Fibroblast of lung (primary cell): ENCODE data around the gene CCDC85A. TPM values are rescaled to one million over a fixed set of nuclear protein-coding genes. Genes with fewer than 3 reads are reported as not detected.

ENCODE experiments used
- DNase-seq, 2 donors: peaks; one replicate each; pipeline versions ENCODE4 v3.0.0 to v3.0.0-alpha.2; 2010; ENCODE audit warnings: low read depth in 2 of 2
- H2AFZ ChIP-seq: 2 replicates; pipeline ENCODE4 v1.5.1; 2012; ENCODE audit warnings: low read length, control low read depth, inconsistent platforms
- H3K27ac ChIP-seq: 2 replicates; pipeline ENCODE4 v1.5.1; 2011; ENCODE audit warnings: low read length, control low read depth; ENCODE audit not compliant: insufficient read depth
- H3K27me3 ChIP-seq: 2 replicates; pipeline ENCODE4 v1.5.1; 2011; ENCODE audit warnings: mild to moderate bottlenecking, low read length; ENCODE audit not compliant: control insufficient read depth, insufficient read depth
- H3K36me3 ChIP-seq: 2 replicates; pipeline ENCODE4 v1.5.1; 2011; ENCODE audit warnings: low read length; ENCODE audit not compliant: control insufficient read depth, insufficient read depth
- H3K4me1 ChIP-seq: 2 replicates; pipeline ENCODE4 v1.5.1; 2011; ENCODE audit warnings: low read length; ENCODE audit not compliant: control insufficient read depth, insufficient read depth; ENCODE audit errors: extremely low read depth
- H3K4me2 ChIP-seq: 2 replicates; pipeline ENCODE4 v1.5.1; 2011; ENCODE audit warnings: low read length, control low read depth; ENCODE audit not compliant: insufficient read depth; ENCODE audit errors: extremely low read depth
- H3K4me3 ChIP-seq, 4 experiments: fragments of 200-600 bp in 1 of 4; sonication (generic) in 1 of 4; replicated peaks in 1 of 4; 2 replicates each; pipeline ENCODE4 v1.5.1; 2011 to 2016; ENCODE audit warnings: low read length in 4 of 4, low read depth in 3 of 4, mild to moderate bottlenecking in 3 of 4, control low read depth in 2 of 4, inconsistent platforms in 1 of 4, mixed read lengths in 1 of 4; ENCODE audit not compliant: insufficient read depth in 1 of 4; ENCODE audit errors: control extremely low read depth in 1 of 4
- H3K79me2 ChIP-seq: 2 replicates; pipeline ENCODE4 v1.5.1; 2012; ENCODE audit warnings: mild to moderate bottlenecking, low read length, inconsistent platforms; ENCODE audit not compliant: control insufficient read depth, insufficient read depth
- H3K9ac ChIP-seq: 2 replicates; pipeline ENCODE4 v1.5.1; 2011; ENCODE audit warnings: mild to moderate bottlenecking, low read length, control low read depth; ENCODE audit not compliant: insufficient read depth
- H3K9me3 ChIP-seq: 2 replicates; pipeline ENCODE4 v1.5.1; 2012; ENCODE audit warnings: low read depth, low read length; ENCODE audit not compliant: control insufficient read depth, insufficient read depth
- H4K20me1 ChIP-seq: 2 replicates; pipeline ENCODE4 v1.5.1; 2011; ENCODE audit warnings: low read length; ENCODE audit not compliant: control insufficient read depth, insufficient read depth; ENCODE audit errors: extremely low read depth
- CTCF ChIP-seq, 2 donors: IDR thresholded peaks in 1 of 2; conservative IDR thresholded peaks in 1 of 2; 1 replicate in 1 of 2; 2 replicates in 1 of 2; pipeline ENCODE4 v1.5.1; 2011 to 2012; ENCODE audit warnings: low read length in 2 of 2, control low read depth in 1 of 2, inconsistent platforms in 1 of 2, low read depth in 1 of 2, mild to moderate bottlenecking in 1 of 2
- EZH2 ChIP-seq: IDR thresholded peaks from 2 replicates; pipeline ENCODE4 v1.5.1; 2012; ENCODE audit warnings: low read length, control low read depth, mild to moderate bottlenecking; ENCODE audit errors: missing control alignments
- polyA plus RNA-seq, 2 donors: library from polyadenylated mRNA; depleted of rRNA in 1 of 2; stranded (reverse) in 1 of 2; unstranded in 1 of 2; fragments of >200 nt; gene quantifications; 2 replicates each; pipeline ENCODE4 v1.2.1, GENCODE V29; 2011 to 2012; ENCODE audit warnings: missing spikeins in 1 of 2
- total RNA-seq: library from RNA; depleted of rRNA; stranded (reverse); fragments of >200 nt; gene quantifications from 2 replicates; pipeline ENCODE4 v1.2.1, GENCODE V29; 2014

Gene CCDC85A
- total and polyA plus RNA-seq, 2 donors (not counting 1 experiment from before 2014, with no cell fraction given), result 0.03 TPM; not detected in 1

DNA sequence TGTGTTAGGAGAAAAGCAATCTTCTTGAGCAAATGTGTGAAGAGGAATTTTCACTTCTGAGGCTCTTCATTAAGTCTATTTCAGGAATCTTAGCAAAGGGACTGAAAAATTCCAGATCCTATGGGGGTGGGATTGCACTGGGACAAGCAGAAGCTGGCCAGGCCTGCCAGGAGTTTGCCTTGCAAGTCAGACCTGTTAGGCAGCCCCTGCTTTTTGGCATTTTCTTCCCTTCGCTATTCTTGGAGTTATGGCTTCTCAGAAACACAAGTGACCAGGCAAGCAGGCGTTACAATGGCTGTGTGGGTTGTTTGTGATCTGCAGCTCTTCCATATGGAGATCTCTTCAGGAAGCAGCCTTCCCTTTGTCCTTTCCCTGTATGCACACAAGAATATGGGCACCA, 8.0 kb upstream of the CCDC85A start:
- Histone ChIP-seq H3K4me3 (no peak overlapping the region), H3K36me3 (no peaks in the 10 kb centered on the region), H3K27me3 (no peaks in the 10 kb centered on the region), H3K79me2 (no peaks in the 10 kb centered on the region), H2AFZ (no peak overlapping the region), H3K9ac (no peak overlapping the region), H3K9me3 (no peaks in the 10 kb centered on the region), H3K4me2 (no peak overlapping the region), H3K27ac (no peak overlapping the region), H4K20me1 (no peaks in the 10 kb centered on the region), H3K4me1 (no peaks in the 10 kb centered on the region)
- no peak for TF ChIP-seq EZH2
- TF ChIP-seq CTCF (conservative IDR thresholded peaks at IDR 0.05 in 1 of 2, IDR thresholded peaks at IDR 0.05 in 1 of 2; ENCODE audit: low read depth in 1 of 2, low read length in 2 of 2), result no peak
- no peak for DNase-seq

GRCh38 chr2:56177420-56178220, 6.2 kb upstream of the CCDC85A start:
- H3K79me2 ChIP-seq, result no peaks in the 10 kb centered on the region
- H3K9ac ChIP-seq, result no peak overlapping the region
- H3K9me3 ChIP-seq, result no peaks in the 10 kb centered on the region
- no peaks in the 10 kb centered on the region for H3K36me3 ChIP-seq
- no peaks in the 10 kb centered on the region for H3K4me1 ChIP-seq
- TF ChIP-seq EZH2 (no peak), CTCF (conservative IDR thresholded peaks at IDR 0.05 in 1 of 2, IDR thresholded peaks at IDR 0.05 in 1 of 2; ENCODE audit: low read depth in 1 of 2, low read length in 2 of 2) (no peak)
- no peak overlapping the region for H3K27ac ChIP-seq
- no peak overlapping the region for H2AFZ ChIP-seq
- H3K4me2 ChIP-seq, result no peak overlapping the region
- H3K27me3 ChIP-seq, result no peaks in the 10 kb centered on the region
- no peaks in the 10 kb centered on the region for H4K20me1 ChIP-seq
- H3K4me3 ChIP-seq, result no peak overlapping the region
- DNase-seq, result no peak

DNA sequence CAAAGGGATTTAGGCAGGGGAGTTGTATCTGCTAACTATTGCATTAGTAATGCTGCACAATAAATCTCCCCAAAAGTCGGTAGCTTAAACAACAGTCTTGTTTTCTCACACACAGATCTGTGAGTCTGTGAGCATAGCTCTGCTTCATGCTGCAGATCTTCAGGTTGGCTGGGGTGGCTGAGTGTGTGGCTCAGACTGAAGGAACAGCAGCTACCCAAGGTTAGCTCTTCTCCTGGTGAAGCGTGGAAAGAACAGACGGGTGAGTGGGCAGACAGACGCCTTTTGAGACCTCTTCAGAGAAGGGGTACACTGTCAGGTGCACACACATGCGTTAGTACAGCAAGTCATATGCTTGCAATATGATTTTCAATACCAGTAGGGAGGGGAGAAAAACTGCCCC, 3.9 kb upstream of the CCDC85A start:
- H3K27ac ChIP-seq, result no peak overlapping the region
- TF ChIP-seq CTCF (conservative IDR thresholded peaks at IDR 0.05 in 1 of 2, IDR thresholded peaks at IDR 0.05 in 1 of 2; ENCODE audit: low read depth in 1 of 2, low read length in 2 of 2) (no peak), EZH2 (no peak)
- H3K9ac ChIP-seq, result no peak overlapping the region
- H3K27me3 ChIP-seq, result peaks cover 7% of the 10 kb centered on the region
- H2AFZ ChIP-seq, result no peak overlapping the region
- no peak for DNase-seq
- no peaks in the 10 kb centered on the region for H3K36me3 ChIP-seq
- H3K4me2 ChIP-seq, result no peak overlapping the region
- H3K4me1 ChIP-seq, result no peaks in the 10 kb centered on the region
- H3K79me2 ChIP-seq, result no peaks in the 10 kb centered on the region
- H3K9me3 ChIP-seq, result no peaks in the 10 kb centered on the region
- H4K20me1 ChIP-seq, result no peaks in the 10 kb centered on the region
- H3K4me3 ChIP-seq, result no peak overlapping the region
